Measurements from ENCODE around the gene CIDEC.
"Not testable (repeated sequence)": the region's sequence is repeated elsewhere in the genome, so short reads cannot be mapped to it uniquely, and the experiment has no call there.

CIDEC gene

GRCh38 chr3:9886328-9886727 is 6.3 kb upstream of the CIDEC start:
- H3K4me3 ChIP-seq (ENCODE audit: control insufficient read depth, low read depth, low read length) = no peak overlapping the region
- TF ChIP-seq CTCF (IDR thresholded peaks at IDR 0.05; ENCODE audit: control insufficient read depth, insufficient read depth, low read depth, low read length, missing control alignments) = no peak
- DNase-seq (ENCODE audit: low read depth) = no peak

GRCh38 chr3:9884555-9885165 is 4.6 kb upstream of the CIDEC start:
- no peak overlapping the region for H3K4me3 ChIP-seq (ENCODE audit: control insufficient read depth, low read depth, low read length)
- TF ChIP-seq CTCF (IDR thresholded peaks at IDR 0.05; ENCODE audit: control insufficient read depth, insufficient read depth, low read depth, low read length, missing control alignments) = no peak
- peak; percentile 61 for DNase-seq (ENCODE audit: low read depth)

- peak; percentile 37 for DNase-seq (ENCODE audit: low read depth)
- H3K4me3 ChIP-seq (ENCODE audit: control insufficient read depth, low read depth, low read length) = no peak overlapping the region
- TF ChIP-seq CTCF (IDR thresholded peaks at IDR 0.05; ENCODE audit: control insufficient read depth, insufficient read depth, low read depth, low read length, missing control alignments) = no peak
Observed at GRCh38 chr3:9883706-9884554, 3.9 kb upstream of the CIDEC start.

- H3K4me3 ChIP-seq (ENCODE audit: control insufficient read depth, low read depth, low read length) = no peak overlapping the region
- DNase-seq (ENCODE audit: low read depth) = no peak
- no peak for TF ChIP-seq CTCF (IDR thresholded peaks at IDR 0.05; ENCODE audit: control insufficient read depth, insufficient read depth, low read depth, low read length, missing control alignments)
Observed at GRCh38 chr3:9881441-9881840, 1.4 kb upstream of the CIDEC start.

GRCh38 chr3:9878700-9879099 is 1.4 kb downstream of the CIDEC start:
- no peak for TF ChIP-seq CTCF (IDR thresholded peaks at IDR 0.05; ENCODE audit: control insufficient read depth, insufficient read depth, low read depth, low read length, missing control alignments)
- DNase-seq (ENCODE audit: low read depth) = no peak
- no peak overlapping the region for H3K4me3 ChIP-seq (ENCODE audit: control insufficient read depth, low read depth, low read length)

- H3K4me3 ChIP-seq (ENCODE audit: control insufficient read depth, low read depth, low read length) = no peak overlapping the region
- DNase-seq (ENCODE audit: low read depth) = no peak
- no peak for TF ChIP-seq CTCF (IDR thresholded peaks at IDR 0.05; ENCODE audit: control insufficient read depth, insufficient read depth, low read depth, low read length, missing control alignments)
Observed at GRCh38 chr3:9876991-9877390, 3.1 kb downstream of the CIDEC start.

- not testable (repeated sequence) for DNase-seq (ENCODE audit: low read depth)
Observed at GRCh38 chr3:9876255-9876654, 3.8 kb downstream of the CIDEC start.

More at GRCh38 chr3:9876255-9876654, 3.8 kb downstream of the CIDEC start:
- not testable (repeated sequence) for H3K4me3 ChIP-seq (ENCODE audit: control insufficient read depth, low read depth, low read length)
